Measurements from ENCODE around the gene RSU1.

Gene RSU1

GRCh38 chr10:16653224-16653623, 164.0 kb downstream of the RSU1 start:
- no peak for DNase-seq

GRCh38 chr10:16652154-16652553, 165.1 kb downstream of the RSU1 start:
- no peak for DNase-seq

GRCh38 chr10:16649757-16650156, 167.5 kb downstream of the RSU1 start:
- no peak for DNase-seq

DNA sequence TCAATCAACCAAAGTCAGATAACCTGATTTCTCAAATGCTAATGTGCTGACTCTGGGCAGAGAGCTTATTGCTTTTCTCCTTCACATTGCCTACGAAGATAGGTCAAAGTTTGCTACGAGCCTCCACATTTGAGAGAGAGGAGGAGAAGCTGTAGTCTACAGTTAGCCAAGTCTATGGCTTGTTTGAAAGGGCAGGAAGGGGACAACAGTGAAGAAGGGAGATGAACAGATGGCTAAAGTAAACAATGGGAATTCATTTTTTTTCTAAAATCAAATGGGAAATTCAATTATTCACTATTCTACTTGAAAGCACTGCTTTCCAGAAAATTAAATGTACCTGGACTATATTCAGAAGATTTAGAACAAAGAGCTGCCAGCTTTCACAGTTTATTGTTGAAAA, 168.9 kb downstream of the RSU1 start:
- DNase-seq, result no peak

DNA sequence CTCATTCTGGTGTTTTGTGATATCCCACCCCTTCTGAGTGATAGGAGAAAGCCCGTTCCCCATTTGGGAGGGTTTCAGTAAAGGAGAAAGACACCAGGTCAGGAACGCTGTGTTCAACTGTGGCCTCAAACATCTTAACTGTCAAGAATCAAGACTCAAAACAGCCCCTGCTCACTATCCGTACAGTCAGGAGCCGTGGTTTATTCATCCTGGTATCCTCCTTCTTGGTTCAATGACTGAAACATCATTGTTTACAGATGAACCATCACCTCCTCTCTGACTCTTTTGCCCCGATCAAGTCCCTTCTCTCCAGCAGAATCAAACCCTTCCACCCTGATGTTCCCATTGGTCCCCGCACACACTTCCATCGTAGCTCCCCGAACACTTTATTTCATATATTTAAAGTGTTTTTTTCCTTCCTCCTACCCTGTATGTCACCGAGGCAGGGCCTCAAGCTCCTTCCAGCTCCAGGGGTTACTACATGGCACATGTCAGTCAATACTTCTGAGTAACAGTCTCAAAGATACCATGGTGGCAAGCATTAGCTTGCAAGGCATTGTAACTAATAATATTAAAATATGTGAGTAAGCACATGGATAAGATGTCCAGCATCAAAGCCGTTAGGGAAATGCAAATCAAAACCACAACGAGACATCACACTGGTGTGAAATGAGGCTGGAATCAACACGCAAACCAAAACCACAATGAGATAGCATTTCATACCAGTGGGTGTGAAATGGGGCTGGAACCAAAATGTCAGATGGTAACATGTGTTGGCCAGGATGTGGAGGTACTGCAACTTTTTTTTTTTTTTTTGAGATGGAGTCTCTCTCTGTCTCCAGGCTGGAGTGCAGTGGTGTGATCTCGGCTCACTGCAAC, 170.8 kb downstream of the RSU1 start:
- no peak for DNase-seq

DNA sequence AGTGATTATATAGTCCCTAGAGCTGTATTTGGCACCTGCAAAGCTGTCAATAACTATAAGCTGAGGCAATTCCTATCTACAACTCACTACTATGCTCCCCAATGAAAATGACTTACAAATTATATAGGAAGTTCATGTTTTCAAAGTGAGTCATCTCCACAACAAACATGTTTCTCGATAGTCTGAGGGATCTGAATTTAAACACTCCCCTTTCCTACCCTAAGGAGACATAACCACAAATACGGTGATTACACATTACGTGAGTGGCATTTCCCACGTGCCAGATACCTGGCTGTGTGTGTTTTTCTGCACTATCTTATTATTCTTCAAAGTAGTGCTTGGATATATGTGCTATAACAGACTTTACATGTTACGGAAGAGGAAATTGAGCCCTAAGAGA, 173.1 kb downstream of the RSU1 start:
- DNase-seq, result no peak

GRCh38 chr10:16643502-16643901, 173.7 kb downstream of the RSU1 start:
- DNase-seq, result no peak

- no peak for DNase-seq
These were observed 177.1 kb downstream of the RSU1 start for GRCh38 chr10:16640153-16640552.

DNA sequence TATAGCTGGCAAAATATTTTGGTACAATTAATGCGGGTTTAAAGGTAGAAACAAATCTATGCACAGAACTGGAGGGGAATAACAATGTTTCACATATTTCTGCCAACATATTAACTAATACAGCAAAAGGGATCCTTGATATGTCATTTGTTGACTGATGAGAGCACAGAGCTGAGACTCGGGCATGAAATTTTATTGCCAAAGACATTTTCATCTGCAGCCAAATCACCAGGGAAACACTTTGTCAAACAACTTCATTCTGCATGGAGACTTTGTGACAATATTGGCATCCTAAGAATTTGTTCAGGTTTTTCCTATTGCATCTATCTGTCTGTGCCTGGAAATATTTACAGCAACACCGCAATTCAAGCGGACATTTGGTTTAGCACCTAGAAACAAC, 177.8 kb downstream of the RSU1 start:
- no peak for DNase-seq

DNA sequence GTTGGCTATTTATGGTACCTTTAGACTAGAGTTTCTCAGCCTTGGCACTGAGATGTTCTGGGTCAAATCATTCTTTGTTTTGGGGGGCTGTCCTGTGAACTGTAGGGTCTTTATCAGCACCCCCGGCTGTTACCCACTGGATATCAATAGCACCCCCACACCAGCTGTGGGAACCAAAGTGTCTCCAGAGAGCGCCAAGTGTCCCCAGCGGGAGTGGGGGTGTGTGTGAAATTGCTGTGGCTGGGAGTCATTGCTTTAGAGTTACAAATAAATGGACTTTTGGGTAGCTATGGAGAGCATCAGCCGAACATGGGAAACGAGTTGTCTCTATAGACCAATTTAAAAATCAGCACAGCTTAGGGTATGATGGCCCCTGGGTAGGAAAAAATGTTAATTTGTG, 184.2 kb downstream of the RSU1 start:
- no peak for DNase-seq

DNA sequence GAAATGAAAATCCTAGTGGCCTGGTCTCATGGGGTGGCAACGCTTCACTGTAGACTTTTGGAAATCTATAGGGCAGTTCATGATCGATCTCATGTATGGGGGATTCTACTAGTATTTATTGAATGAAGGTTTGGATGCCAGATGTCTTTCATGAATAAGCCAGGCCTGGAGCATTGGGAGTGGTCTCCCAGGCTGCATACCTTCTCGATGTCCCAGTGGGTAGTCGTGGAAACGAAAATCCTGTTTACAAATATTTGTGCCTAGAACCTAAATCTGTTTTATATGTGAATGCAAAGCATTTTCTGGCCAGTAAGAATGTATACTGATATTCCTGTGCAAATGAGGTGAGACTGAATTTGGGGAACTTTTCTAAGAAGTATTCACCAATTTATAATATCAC, 190.5 kb downstream of the RSU1 start:
- DNase-seq, result no peak

DNA sequence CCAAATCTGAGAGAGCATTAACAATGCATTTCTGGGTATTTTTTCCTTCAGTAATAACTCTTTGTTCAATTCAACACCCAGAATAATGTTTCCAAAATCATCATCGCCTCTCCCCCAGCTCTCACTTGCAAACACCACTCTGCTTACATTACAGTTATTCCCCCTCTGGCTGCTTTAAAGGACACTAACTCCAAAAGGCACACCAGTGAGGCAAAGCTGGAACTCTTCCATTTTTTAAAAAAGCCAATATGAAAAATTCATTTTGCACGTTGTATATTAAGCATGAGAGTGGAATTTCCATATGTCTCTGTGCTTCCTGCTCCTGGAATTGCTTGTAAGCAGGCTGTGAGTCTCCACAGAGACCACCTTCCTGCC, 204.3 kb downstream of the RSU1 start:
- DNase-seq, result no peak

DNA sequence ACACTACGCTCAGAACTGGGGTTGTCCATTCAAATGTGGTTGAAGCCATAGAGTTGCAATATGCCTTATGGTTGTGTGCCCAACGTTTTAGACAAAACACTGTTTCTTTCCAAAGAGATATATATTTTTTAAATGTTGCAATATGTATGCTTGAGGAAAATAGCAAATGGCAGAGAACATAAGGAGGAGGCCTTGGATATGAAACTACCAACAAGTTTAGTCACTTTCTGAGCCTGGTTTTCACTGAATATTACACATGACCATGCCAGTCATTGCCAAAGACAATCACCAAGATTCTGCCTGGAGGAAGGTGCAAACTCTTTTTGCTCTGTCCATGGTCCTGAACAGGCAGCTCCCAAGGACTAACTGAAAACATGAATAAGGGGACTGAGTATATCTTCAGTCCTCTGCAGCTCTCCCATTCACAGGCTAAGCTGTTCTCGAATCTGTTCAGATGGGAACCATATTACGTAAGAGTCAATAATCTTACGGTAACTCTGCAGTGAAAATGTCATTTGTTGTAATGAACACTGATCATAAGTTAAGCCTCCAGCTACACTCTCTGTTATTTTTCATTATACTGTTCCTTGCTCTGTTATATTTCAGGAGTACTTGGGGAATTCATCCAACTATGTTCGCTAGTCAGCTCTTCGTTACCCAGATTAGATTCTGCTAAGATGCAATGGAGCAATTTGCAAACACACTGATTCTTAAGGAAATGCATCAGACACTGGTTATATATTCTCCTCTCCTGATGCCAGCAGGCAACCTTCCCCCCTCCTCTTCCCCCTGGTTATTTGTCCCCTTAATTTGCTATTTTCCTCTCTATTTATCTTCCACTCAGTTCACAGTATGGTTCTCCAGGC, 204.9 kb downstream of the RSU1 start:
- no peak for DNase-seq

DNA sequence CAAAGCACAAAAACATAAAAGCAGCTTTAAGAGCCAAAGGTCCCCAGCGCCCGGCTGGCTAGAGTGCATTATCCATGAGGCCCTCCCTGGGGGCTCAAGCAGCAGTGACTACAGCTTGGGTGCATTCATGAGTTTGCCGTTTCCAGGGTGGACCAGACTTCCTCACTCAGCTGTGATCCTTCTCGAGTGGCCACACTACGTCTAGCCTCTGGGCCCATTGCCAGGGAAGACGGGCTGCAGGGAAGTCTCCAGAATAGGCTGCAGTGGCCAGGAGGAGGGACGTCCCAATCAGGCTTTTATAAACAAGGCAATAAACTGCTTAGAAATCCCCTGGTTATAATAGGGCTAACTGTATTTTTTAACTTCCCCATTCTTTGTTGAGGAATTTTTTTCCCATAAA, 206.2 kb downstream of the RSU1 start:
- DNase-seq, result no peak

- no peak for DNase-seq
These were observed 208.0 kb downstream of the RSU1 start for GRCh38 chr10:16609211-16609610.

- no peak for DNase-seq
These were observed 210.3 kb downstream of the RSU1 start for GRCh38 chr10:16606923-16607322.

DNA sequence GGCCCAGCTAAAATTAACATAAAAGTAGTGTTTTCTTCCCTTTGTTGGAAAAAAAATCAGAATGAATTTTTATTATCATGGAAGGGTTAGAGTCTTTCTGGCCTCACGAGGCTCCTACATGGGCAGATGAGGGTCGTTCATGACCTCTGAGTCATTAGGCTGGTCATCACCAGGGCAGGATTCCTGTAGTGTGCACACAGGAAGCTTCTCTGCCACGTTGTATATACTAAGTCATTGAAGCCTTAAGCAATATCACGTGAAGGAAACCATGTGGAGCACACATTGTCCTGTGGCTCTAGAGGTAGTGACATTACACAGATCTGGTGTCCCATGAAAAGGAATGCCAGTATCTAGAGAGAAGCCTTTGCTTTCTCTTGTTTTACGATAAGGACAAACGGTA, 210.8 kb downstream of the RSU1 start:
- DNase-seq, result no peak

GRCh38 chr10:16603308-16603707, 213.9 kb downstream of the RSU1 start:
- no peak for DNase-seq

DNA sequence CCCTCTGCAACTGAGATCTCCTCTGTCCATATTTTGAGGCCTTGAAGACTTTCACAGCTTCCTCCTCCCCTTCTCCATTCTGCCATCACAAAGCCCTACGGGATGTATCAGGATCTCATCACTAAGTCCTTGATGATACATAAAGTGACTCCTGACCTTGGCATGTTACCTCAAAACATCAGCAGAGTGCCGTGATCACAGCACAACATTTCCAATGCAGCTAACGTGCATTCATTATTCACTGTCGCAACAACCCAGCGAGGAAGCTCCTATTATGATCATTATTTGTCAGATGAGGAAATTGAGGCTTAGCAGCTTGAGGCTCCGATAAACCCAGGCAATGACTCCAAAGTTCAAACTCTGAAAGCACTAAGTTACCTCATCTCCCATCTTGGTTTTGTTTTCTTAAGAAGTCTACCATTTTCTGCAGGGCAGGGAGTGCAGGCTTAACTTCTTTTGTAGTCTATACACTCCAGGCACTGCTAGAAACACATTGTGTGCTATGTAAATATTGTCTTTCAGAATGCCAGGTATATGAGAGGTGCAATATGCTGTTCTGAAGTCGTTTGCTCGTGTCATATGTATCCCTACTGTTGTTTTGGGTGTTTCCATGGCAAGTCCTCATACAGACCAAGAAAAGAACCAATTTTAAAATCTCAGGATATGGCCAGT, 215.0 kb downstream of the RSU1 start:
- DNase-seq, result no peak

DNA sequence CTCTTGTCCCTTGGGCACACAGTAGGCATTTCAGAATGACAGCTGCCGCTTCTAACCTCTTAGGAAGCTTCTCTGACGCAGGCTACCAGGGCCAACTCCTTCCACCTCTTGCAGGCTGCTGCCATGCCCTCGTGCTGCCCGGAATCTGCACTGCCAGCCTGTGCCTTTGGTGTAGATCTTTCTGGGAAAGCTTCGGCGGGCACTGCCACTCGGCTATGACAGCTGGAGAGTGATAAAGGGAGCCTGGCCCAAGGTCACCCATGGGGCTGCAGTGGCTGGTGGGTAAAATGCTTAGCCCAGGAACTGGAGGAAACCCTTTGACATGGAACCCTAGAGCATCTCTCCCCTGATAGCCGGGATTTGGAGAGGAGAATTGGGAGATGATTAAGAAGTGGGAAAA, 217.6 kb downstream of the RSU1 start:
- no peak for DNase-seq

DNA sequence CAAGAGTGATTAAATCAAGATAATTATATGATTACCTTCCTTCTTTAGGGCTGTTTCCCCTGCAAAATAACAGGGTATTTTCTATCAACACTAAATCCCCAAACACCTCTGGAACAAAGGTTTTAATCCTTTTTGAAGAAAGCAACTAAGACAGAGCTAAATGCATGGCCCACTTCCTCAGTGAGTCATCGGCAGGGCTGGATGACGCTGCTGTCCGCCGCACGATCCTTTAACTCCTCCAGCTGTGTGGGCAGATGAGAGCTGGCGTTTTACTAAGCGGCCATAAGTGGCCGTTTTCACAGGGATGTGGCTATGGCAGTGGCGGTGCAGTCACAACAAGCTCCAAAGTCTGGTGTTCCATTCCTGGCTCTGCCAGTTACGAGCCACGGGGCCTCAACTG, 219.6 kb downstream of the RSU1 start:
- DNase-seq, result no peak

- DNase-seq, result no peak
These were observed 224.8 kb downstream of the RSU1 start for GRCh38 chr10:16592378-16592777.

DNA sequence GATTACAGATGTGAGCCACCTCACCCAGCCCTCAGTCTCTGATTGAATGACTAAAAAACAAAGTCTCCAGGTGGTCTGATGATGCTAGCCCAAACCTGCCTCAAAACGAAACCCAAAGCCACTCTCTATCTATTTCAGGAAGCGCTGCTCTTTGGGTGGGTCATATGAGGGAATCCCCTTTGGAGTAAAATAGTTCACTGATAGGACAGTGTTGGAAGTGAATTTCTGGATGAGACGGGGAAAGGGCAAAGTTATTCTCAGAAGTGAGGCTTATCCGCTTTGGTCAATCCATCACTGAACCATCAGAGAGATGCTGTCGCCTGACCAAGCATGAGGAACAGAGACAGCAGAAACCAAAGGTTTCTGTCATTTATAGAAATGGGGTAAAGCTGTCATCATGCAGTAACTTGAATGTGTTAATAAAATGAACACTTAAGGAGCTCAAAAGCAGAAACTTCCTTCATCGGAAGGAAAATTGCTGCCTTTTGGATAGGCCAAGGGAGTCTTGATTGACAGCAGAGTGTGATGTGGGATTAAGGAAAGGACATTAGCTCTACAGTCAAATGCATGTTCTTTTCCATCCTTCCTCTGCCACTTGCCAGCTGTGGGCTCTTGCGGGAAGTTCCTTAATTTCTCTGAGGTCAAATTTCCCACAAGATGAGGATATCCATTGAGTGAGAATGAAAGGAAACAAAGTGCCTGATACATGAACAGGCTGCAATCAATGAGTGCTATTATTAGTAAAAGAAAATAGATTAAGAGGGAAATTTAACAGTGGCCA, 230.7 kb downstream of the RSU1 start:
- no peak for DNase-seq
